ENCODE results near the gene CFAP97D2.
A peak's percentile ranks its signal among the peaks of the same experiment; 100 is the strongest.

CFAP97D2 gene

GRCh38 chr13:114200399-114200911 lies 21.4 kb downstream of the CFAP97D2 start:
- DNase-seq: no peak

GRCh38 chr13:114202581-114202980 lies 23.5 kb downstream of the CFAP97D2 start:
- no peak for DNase-seq

- no peak for DNase-seq
These were observed 24.5 kb downstream of the CFAP97D2 start for GRCh38 chr13:114203536-114203935.

GRCh38 chr13:114204894-114205293 lies 25.8 kb downstream of the CFAP97D2 start:
- DNase-seq: no peak

GRCh38 chr13:114208134-114208533 lies 29.1 kb downstream of the CFAP97D2 start:
- no peak for DNase-seq

- DNase-seq: no peak
These were observed 32.5 kb downstream of the CFAP97D2 start for GRCh38 chr13:114211446-114212157.

- no peak for DNase-seq
These were observed 33.1 kb downstream of the CFAP97D2 start for GRCh38 chr13:114212158-114212495.

- no peak for DNase-seq
These were observed 34.9 kb downstream of the CFAP97D2 start for GRCh38 chr13:114213980-114214379.

- DNase-seq: no peak
These were observed 40.3 kb downstream of the CFAP97D2 start for GRCh38 chr13:114219392-114219791.

- DNase-seq: no peak
These were observed 43.5 kb downstream of the CFAP97D2 start for GRCh38 chr13:114222461-114222968.

- DNase-seq: no peak
These were observed 45.1 kb downstream of the CFAP97D2 start for GRCh38 chr13:114224201-114224600.

- DNase-seq: no peak
These were observed 46.6 kb downstream of the CFAP97D2 start for GRCh38 chr13:114225610-114226009.

GRCh38 chr13:114226088-114226487 lies 47.0 kb downstream of the CFAP97D2 start:
- DNase-seq: no peak

- no peak for DNase-seq
These were observed 47.8 kb downstream of the CFAP97D2 start for GRCh38 chr13:114226699-114227323.

GRCh38 chr13:114227528-114227927 lies 48.5 kb downstream of the CFAP97D2 start:
- DNase-seq: no peak

GRCh38 chr13:114228176-114228575 lies 49.1 kb downstream of the CFAP97D2 start:
- no peak for DNase-seq

GRCh38 chr13:114229506-114229905 lies 50.4 kb downstream of the CFAP97D2 start:
- no peak for DNase-seq

- DNase-seq: no peak
These were observed 51.1 kb downstream of the CFAP97D2 start for GRCh38 chr13:114230117-114230516.

GRCh38 chr13:114230575-114230974 lies 51.5 kb downstream of the CFAP97D2 start:
- no peak for DNase-seq

GRCh38 chr13:114231886-114232285 lies 52.8 kb downstream of the CFAP97D2 start:
- DNase-seq: no peak

GRCh38 chr13:114234266-114234644 lies 55.2 kb downstream of the CFAP97D2 start:
- DNase-seq: no peak

GRCh38 chr13:114234645-114235421 lies 55.8 kb downstream of the CFAP97D2 start, which contains the start of gene CDC16:
TSS of gene CDC16 (plus strand) at chr13:114234897. CDS start at chr13:114235085, 188 bp downstream.
- DNase-seq: peak; percentile 53

- DNase-seq: no peak
These were observed 56.6 kb downstream of the CFAP97D2 start for GRCh38 chr13:114235697-114236096.
